Testis (tissue), 2 donors: ENCODE results near the gene PEX16.

Source experiments
- CTCF ChIP-seq, 3 experiments: fragments of 450-650 bp in 2 of 3; fragments of 200-600 bp in 1 of 3; sonication (generic) in 1 of 3; IDR thresholded peaks; one replicate each; pipeline ENCODE4 v1.5.1; 2016 to 2019; ENCODE audit warnings: antibody characterized with exemption in 3 of 3, mild to moderate bottlenecking in 2 of 3, moderate library complexity in 1 of 3
- POLR2A ChIP-seq: fragments of 450-650 bp; IDR thresholded peaks from one replicate; pipeline ENCODE4 v1.6.1; 2017; ENCODE audit warnings: antibody characterized with exemption, mild to moderate bottlenecking, moderate library complexity

GRCh38 chr11:45920531-45921477 lies 3.1 kb upstream of the PEX16 start:
- TF ChIP-seq POLR2A = no peak
- TF ChIP-seq CTCF (IDR thresholded peaks at IDR 0.05) = no peak
